ENCODE measurements around the gene TRAF1.

The TRAF1 gene

DNA sequence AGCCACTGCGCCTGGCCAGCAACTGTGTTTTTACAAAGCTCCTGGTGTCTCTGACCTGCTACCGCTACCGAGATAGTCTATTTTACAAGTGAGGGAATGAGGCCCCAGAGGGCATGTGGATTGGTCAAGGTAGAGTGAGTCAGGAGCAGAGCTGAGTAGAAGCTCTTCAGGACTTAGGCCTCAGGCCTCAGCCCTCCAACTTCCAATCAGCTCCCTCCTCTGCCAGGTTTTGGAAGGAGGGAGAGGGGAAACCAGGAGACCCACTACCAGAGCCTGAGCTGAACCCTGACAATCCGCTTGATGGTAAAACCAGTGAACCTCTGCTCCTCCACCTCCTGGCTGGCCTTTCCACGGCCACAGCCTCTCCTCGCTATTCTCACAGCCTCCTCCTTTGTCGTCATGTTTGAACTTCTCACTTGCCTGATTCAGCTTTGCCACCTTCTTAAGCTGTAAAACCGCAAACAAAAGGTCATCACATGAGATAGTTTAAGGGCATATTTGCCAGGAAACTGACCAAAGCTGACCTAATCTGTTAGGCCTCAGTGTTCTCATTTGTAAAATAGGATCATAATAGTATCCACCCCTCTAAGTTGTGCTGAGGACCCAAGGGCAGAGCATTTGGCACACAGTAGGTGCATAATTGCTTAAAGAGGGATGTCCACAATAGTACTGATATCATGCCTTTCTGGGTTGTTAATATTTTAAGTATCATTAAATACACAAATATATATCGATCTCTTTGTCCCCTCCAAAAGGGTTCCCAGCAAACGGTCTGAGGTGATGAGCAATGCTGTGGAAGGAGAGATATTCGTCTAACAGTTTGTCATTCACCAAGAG, 1.7 kb downstream of the TRAF1 start:
- DNase-seq (ENCODE audit: low read depth in 2 of 2, low spot score in 1 of 2): no peak

DNA sequence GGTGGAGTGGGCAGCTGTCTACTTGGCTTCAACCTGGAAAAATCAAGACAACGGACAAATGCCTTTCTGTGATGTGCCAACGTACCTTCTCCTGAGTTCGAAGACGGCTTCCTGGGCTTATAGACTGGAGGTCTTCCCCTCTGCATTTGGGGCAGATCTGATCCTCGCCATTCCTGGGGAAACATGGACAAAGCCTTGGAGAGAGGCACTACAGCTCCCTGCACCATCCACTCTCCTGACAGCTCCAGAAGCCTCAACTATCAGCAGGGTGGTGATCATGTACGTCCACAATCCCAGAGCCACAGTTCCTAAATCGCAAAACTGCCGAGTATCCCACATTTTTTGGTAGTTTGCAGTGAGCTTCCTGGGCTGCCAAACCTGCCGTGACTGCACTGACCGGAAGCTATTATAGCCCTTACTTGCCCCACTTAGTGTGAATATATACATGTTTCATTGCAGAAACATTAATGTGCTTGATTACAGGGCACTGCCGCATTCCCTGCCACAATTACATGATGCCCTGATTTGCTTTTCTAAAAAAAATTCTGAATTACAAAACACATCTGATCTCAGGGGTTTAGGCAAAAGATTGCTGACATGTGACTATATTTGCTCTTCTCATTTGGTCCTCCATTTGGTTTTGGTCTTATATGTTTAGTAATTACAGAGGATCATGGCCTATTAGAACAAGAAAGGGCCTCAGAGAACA, 2.8 kb downstream of the TRAF1 start:
- no peak for DNase-seq (ENCODE audit: low read depth in 2 of 2, low spot score in 1 of 2)

DNA sequence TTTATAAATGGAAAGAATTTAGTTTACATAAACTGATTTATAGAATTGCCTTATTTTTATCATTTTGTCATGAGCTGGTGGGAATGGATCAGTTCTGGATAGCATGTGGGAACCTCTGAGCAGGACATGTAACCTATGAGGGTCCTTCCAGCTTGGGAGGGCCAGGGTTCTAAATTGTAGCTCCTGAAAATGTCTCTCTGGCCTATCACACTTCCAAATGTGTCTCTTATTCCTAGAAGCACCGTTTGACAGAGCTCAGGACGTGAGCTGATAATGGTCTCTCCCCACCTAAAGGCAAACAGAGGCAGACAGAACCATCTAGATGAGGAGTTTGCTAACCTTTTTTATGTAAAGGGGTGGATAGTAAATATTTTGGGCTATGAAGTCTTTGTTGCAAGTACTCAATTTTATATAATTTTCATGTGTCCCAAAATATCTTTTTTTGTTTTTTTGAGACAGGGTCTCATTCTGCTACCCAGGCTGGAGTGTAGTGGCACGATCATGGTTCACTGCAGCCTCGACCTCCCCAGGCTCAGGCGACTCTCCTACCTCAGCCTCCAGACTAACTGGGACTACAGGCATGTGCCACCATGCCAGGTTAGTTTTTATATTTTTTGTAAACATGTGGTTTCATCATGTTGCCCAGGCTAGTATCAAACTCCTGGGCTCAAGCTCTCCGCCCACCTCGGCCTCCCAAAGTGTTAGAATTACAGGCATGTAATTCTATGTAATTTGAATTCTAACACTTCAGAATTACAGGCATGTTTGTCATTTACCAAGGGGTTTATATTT, 4.0 kb downstream of the TRAF1 start:
- no peak for DNase-seq (ENCODE audit: low read depth in 2 of 2, low spot score in 1 of 2)

DNA sequence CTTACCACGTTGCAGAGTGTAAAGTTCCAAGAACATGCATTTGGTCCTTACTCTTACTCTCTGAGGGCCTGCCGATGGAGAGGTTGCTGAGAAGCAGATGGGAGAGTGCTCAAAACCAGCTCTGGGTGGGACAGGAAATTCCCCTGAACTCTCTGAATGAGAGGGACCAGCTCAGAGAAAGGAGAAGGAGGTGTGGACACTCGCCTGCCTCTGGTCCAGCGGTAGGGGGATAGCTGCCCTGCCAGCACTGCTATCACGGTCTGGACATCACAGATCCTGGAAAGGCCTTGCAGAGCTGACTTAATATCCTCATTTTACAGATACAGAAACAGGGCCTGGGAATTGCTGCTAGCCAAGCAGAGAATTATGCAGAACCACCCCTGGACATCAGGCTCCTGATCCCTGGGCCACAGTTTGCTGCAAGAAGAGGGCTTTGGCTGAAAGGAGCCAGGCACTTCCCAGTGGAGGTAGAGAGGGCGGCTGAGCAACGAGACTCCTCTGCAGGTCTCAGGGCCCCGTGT, 4.9 kb downstream of the TRAF1 start:
- DNase-seq (ENCODE audit: low read depth in 2 of 2, low spot score in 1 of 2): no peak

DNA sequence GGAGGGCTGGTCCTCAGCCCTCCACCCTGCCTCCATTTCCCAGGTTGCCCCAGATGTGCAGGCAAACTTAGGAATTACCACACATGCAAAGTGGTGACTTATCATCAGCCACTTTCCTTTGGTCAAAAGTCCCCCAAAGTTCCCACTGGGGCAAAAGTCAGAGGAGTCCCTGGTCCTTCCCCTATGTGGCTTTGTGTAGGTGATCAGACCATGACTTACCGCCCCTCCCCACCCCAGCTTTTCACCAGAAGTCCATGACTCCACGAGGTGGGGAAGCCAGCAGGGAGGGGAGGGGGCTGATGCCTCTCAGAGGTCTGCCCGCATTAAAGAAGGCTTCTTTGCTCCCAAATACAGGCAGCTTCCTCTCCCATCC, 5.8 kb downstream of the TRAF1 start:
- no peak for DNase-seq (ENCODE audit: low read depth in 2 of 2, low spot score in 1 of 2)

DNA sequence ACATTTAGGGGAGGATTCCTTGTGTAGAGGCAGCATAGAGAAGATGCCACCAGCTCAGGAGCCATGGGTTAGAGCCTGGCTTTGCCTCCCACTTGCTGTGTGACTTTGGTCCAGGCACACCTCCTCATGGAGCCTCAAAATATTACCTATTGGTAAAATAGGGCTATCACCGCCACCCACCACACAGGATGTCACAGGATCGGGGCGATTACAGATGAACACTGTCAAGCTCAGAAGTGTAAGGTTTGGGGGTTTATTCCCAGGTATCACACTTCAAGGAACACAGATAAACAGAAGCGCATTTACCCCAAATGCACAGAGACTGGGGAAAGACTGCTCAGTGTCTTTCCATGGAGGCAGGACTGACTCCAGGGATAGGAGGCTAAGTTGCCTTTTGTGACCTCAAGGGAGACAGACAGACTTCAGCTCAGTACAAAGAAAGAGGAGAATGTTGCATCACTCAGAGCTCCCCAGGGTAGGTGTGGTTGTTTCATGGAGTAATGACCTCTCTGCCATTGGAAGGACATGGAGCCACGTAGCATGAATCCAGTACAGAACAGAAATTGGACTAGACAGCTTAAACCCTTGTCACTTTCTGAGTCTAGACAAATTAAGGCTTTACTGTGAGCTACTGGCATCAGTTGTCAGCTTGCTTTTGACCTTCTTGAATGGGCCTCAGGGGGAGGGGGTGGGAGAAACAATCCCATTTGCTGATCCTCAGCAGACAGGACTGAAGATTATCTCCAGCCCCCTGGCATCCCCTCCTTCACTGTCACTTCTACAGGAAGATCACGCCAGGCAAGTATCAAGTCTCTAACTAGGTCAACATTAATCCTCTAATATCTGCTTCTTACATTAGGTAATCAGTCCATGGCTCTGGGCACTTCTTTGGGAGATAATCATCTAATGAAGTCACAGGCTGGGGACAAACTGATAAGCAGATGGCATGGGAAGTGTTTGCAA, 6.5 kb downstream of the TRAF1 start:
- no peak for DNase-seq (ENCODE audit: low read depth in 2 of 2, low spot score in 1 of 2)

DNA sequence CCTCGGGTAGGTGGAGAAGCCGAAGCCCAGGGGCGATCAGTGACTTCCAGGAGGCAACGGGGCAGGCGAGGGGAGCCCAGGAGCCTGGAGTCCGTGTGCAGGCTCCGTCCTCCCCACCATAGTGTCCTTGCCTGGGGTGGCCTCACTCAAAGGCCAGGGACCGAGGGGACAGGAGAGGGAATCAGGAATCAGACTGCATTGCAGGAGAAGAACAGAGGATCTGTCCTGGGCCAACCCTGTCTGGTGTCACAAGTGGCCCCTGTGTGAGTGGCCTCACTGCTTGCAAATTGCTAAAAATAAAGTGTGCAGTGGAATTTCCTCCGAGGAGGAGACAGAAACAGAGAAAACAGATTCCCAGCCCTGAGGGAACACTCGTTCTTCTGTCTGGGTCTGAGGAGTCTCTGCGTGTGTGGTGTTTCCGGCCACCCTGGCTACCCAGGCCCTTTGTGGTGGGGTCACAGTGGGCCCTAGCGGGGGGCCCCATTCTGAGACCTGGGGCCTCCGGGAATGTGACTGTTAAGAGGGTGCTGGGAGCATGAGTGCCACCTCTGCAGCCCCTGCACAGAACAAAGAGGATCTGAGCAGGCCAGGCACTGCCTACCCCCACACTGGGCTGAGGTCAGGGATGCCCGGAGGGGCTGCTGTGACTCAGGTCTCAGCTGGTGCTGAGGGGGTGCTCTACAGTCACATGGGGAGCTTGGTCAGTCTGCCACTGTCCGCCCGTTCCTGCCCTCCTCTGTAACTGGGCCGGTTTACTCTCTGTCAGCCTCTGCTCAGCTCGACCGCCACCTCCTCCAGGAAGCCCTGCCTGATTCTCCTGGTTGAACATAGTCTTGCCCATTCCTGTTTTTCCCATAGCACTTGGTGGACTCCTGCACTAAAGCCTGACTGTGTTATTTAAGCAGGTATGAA, 7.4 kb downstream of the TRAF1 start:
- DNase-seq (ENCODE audit: low read depth in 2 of 2, low spot score in 1 of 2): no peak

DNA sequence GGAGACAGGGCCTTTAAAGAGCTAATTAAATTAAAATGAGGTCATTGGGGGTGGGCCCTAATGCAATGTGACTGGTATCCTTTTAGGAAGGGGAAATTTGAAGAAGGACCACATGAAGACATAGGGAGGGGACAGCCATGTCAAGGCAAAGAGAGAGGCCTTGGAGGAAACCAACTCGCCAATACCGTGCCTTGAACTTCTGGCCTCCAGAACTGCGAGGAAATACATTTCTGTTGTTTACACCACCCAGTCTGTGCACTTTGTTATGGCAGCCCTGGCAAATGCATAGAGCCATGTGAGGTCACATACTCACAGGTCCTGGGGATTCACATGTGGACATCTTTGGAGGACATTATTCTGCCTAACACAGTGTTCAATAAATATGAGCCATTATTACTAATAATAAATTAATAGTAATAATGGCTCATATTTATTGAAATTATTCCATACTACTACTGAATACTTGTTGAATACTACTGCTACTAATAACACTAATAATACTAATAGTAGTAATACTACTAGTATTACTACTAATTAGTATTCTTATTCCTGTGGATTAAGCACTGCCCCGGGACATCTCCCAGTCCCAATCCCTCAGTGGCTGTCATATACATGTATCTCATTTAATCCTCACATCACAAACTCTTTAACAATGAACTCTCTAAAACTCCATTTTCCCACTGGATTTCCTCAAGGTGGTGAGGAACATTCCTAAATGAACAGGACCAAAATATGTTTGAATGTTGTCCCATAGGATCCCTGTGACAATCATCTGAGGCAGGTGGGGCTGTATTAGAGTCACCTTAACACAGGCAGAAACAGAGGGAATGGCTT, 8.4 kb downstream of the TRAF1 start:
- no peak for DNase-seq (ENCODE audit: low read depth in 2 of 2, low spot score in 1 of 2)

DNA sequence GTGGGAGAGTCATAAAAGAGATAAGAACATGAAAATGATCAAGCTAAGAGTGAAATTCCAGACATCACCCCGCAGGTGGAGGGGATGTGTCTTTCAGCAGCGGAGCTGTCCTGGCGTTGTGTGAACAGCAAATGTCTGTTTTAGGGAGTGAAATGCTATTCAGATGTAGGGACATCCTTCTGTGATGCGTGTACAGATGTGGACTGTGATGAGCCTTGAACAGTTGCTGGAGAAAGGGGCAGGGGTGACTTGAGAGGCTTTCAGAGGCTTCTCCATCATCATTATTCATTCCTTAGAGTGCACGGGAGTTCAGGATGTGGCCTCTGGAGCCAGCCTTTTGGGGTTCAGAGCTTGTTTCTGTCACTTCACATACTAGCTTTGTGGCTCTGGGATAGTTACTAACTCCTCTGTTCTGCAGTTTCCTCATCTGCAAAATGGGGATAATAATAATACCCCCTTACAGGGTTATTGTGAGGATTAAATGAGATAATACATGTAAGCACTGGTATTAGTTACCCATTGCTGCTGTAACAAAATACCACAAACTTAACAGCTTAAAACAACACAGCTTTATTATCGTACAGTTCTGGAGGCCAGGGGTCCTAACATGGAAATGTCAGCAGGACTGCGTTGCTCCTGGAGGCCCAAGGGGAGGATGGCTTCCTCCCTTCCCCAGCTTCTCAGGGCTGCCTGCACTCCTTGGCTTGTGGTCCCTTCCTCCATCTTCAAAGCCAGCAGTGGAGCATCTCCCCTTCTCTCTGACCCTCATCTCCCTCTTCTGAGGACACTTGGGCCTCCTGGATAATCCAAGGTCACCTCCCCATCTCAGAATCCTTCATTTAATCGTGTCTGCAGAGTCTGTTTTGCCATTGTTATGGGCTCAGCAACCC, 9.4 kb downstream of the TRAF1 start:
- no peak for DNase-seq (ENCODE audit: low read depth in 2 of 2, low spot score in 1 of 2)

DNA sequence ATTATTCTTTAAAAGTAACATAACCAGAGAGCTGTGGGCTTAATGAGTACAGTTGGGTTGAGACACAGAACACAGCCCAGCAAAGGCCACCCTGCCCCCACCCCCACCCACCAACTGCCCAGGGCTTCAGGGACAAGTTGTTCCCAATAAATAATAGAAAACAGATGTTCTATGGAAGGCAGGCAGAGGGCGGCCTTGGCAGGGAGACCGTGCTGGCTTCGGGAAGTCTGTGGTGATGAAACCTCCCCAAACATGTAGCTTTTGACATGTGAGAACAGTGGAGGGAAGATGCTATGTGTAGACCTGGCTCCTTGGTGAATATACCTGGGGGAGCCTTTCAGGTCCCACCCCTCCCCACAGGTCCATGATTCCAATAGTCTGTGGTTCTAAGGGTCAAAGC, 10.0 kb downstream of the TRAF1 start:
- no peak for DNase-seq (ENCODE audit: low read depth in 2 of 2, low spot score in 1 of 2)

DNA sequence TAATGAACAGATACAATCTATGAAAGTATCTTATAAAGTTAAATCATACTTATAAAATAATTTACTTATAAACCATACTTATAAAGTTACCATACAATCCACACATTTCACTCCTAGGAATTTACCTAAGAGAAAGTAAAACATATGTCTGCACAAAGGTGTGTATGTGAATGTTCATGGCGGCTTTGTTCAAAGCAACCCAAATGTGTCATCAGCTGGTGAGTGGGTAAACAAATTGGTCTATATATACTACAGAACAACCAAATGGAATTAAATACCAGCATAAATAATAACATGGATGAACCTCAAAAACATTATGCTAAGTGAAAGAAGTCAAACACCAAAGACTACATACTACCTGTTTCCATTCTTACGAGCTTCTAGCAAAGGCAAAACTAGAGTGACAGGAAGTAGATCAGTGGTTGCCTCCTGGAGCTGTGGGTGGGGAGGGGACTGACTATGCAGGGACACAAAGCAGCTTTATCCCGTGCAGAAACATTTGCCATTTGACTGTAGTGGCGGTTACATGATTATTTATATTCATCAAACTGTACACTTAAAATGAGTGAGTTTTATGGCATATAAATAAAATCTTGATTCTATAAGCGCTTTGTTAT, 10.6 kb downstream of the TRAF1 start:
- DNase-seq (ENCODE audit: low read depth in 2 of 2, low spot score in 1 of 2): no peak

DNA sequence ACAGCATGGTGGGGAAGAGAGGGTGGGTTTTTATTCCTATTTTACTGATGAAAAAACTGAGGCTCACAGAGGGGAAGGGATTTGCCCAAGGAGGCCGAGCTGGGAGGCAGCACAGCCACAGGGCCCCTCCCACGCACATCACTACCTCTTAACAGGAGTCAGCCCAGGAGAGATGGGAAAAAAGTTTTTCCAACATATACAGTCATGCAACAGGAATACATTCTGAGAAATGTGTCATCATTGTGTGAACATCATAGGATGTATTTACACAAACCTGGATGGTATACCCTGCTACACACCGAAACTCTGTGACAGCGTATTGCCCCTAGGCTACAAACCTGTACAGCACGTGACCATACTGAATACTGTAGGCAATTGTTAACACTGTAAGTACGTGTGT, 11.6 kb downstream of the TRAF1 start:
- DNase-seq (ENCODE audit: low read depth in 2 of 2, low spot score in 1 of 2): no peak

DNA sequence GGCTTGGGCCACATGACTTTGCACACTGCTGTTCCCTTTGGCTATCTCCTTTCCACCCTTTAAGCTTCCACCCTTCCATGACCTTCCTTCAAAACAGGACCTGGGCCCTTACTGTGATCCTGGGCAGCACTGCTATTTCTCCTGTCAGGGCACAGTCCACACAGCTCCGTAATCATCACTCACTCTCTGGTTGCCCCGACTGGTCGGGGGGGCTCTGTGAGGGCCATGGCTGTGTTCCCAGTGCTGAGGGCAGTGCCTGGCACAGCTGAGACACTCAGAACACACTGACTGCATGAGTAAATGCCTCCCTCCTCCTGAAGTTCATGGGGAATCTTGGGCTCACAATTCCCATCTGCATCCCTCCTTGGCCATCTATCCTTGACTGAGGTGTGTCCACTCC, 12.2 kb downstream of the TRAF1 start:
- DNase-seq (ENCODE audit: low read depth in 2 of 2, low spot score in 1 of 2): no peak

DNA sequence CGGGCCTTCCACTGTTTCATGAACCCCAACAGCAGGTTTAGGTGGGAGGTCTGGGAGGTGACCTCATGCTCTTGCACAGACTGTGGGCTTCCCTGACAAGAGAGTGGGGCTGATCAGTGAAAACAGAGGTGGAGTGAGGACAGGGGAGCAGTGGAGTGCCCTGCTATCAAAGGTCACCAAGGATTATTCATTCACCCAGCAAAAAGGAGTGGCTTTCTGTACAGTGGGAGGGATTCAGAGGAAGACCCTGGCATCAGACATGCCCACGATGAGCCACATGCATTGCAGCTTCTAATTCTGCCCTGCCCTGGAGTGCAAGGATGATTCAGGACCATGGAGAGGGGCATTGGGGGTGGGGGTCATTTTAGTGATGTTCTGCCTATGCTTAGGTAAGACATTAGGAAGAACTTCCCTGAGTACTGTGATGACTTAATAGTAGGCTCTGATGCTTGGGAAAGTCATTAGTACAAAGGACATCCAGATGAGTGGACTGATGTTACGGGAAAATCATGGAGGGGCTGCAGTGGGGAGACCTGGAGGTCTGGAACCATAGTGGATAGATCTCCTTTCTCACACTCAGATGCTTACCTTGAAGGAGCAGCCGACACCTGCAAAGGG, 12.8 kb downstream of the TRAF1 start:
- DNase-seq (ENCODE audit: low read depth in 2 of 2, low spot score in 1 of 2): no peak

DNA sequence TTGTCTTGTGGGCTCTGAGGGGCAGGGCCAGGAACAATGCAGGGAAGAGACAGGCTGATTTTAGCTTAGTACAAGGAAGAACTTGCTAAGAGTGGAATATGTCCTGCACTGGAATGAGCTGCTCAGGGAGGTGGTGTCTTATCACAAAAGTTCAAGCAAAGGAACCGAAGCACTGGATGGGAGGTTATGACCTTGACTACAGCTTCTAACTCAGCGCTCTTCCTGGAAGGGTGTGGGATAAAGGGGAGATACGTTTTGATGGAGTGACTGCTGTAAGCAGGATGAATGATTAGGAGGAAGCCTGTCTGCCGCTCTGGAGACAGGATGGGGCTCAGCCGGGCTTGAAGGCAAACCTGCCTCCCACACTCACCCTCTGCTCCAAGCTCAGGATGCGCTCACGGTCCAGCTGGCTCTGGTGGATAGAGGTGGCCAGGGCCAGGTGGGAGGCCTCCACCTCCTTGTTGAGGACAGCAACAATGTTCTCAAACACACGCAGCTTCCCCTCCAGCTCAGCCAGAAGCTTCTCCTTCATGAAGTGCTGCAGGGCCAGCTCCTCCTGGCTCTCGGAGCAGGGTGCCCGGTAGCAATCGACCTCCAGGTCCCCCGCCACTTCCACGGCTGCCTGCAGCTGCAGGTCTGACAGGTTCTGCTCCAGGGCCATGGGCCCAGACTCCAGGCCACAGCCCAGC, 13.5 kb downstream of the TRAF1 start:
- no peak for DNase-seq (ENCODE audit: low read depth in 2 of 2, low spot score in 1 of 2)

DNA sequence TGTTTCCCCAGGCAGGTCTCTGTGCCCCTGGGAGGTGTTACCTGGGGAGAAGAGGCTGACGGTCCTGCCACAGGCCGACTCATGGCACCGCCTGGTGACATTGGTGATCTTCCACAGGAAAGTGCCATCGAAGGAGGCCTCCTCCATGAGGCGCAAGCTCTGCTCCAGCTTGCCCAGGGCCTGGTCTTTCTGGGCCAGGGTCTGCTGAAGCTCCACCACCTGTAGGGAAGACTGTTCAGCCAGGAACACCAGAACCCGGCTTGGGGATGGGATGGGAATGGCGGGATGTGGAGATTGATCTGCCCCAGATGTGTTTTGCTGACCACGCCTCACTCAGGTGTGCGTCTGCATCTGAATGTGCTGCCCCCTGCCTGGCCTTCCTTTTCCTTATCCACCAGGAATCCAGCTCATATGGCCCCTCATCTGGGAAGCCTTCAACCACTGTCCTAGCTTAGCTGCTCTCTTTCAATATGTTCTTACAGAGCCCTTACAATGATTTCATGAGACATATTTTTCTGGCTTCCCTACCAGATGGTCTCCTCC, 15.2 kb downstream of the TRAF1 start:
- DNase-seq (ENCODE audit: low read depth in 2 of 2, low spot score in 1 of 2): no peak
